ENCODE measurements around the gene RAD51D.

DNA sequence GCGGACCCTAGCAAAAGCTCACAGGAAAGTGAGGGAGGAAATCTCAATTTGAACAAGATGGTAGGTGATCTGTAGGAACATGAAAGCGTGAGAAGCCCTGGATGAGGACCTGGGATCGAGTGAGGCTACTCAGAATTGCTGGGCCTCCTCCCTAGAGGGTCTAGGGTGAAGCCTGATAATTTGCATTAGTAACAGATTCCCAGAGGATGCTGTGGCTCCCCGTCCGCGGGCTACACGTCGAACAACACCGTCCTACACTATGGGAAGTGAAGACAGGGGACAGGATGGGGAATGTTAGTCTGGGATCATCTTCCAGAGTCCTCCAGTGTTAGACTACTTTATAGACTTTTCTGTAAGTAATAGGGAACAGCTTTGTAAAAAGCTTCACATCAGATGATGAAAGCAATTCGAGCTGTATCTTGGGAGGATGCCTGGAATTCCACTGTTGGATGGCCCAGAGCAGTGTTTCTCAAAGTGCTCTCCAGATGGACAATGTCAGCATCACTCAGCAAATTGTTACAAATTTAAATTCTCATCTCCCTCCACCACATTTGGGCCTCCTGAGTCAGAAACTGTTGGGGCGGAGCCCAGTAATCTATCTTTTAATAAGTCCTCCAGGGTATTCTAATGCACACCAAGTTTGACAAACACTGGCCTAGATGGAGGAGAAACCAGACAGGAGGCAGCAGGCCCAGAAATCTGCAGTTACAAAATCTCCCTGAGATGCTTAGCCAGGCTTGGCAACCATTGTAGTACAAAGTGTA lies 8.3 kb upstream of the RAD51D start:
- TF ChIP-seq CTCF (IDR thresholded peaks at IDR 0.05) = no peak
- TF ChIP-seq POLR2A (IDR thresholded peaks at IDR 0.05) = no peak
